ENCODE data around the gene DPT. TPM values are rescaled to one million over a fixed set of nuclear protein-coding genes. Genes with fewer than 3 reads are reported as not detected.
A peak's percentile ranks its signal among the peaks of the same experiment; 100 is the strongest.

DPT gene
- polyA plus RNA-seq, 1 donor (not counting 4 experiments of a cell fraction or from before 2014, with no cell fraction given) = not detected

GRCh38 chr1:168734946-168735345 is 5.9 kb upstream of the DPT start:
- no peaks in the 10 kb centered on the region for H3K79me2 ChIP-seq (ENCODE audit: control insufficient read depth, insufficient read depth, low read length)
- TF ChIP-seq CTCF (optimal IDR thresholded peaks at IDR 0.05 in 1 of 3, IDR thresholded peaks at IDR 0.05 in 1 of 3, conservative IDR thresholded peaks at IDR 0.05 in 1 of 3; ENCODE audit: extremely low read depth in 1 of 3, insufficient read depth in 2 of 3, low read length in 3 of 3) (peak in 1 of 3 experiments; percentile 30), EZH2 (IDR thresholded peaks at IDR 0.05; ENCODE audit: low read length) (no peak)
- H3K4me3 ChIP-seq (ENCODE audit: control insufficient read depth in 2 of 3, extremely low read depth in 1 of 3, insufficient read depth in 2 of 3, low read depth in 1 of 3, low read length in 3 of 3) = no peak overlapping the region
- no peaks in the 10 kb centered on the region for H3K36me3 ChIP-seq (ENCODE audit: control insufficient read depth in 2 of 2, extremely low read depth in 1 of 2, insufficient read depth in 2 of 2, low read length in 2 of 2)
- H3K27me3 ChIP-seq (ENCODE audit: control insufficient read depth, extremely low read depth, insufficient read depth, low read length) = no peaks in the 10 kb centered on the region
- no peak overlapping the region for H2AFZ ChIP-seq (ENCODE audit: control insufficient read depth, low read length)
- no peak overlapping the region for H3K27ac ChIP-seq (ENCODE audit: control insufficient read depth, insufficient read depth, low read length)
- no peak for DNase-seq (ENCODE audit: low read depth, low spot score)
- H3K4me1 ChIP-seq (ENCODE audit: control insufficient read depth, extremely low read depth, insufficient read depth, low read length) = no peaks in the 10 kb centered on the region
- no peaks in the 10 kb centered on the region for H4K20me1 ChIP-seq (ENCODE audit: control insufficient read depth, extremely low read depth, insufficient read depth, low read length)
- H3K9me3 ChIP-seq (ENCODE audit: control insufficient read depth, low read depth, low read length) = no peaks in the 10 kb centered on the region
- no peak for FAIRE-seq
- H3K4me2 ChIP-seq (ENCODE audit: control insufficient read depth, extremely low read depth, insufficient read depth, low read depth, low read length) = no peak overlapping the region
- no peak overlapping the region for H3K9ac ChIP-seq (ENCODE audit: control insufficient read depth, extremely low read depth, insufficient read depth, low read length)
- no peaks in the 10 kb centered on the region for H3K9me1 ChIP-seq (ENCODE audit: control insufficient read depth, extremely low read depth, insufficient read depth, low read length)
- dilution Hi-C loops (cut with MboI; ENCODE audit: extremely low pct_ligation_motif_present, low sequenced_read_pairs) = no loop called here

DNA sequence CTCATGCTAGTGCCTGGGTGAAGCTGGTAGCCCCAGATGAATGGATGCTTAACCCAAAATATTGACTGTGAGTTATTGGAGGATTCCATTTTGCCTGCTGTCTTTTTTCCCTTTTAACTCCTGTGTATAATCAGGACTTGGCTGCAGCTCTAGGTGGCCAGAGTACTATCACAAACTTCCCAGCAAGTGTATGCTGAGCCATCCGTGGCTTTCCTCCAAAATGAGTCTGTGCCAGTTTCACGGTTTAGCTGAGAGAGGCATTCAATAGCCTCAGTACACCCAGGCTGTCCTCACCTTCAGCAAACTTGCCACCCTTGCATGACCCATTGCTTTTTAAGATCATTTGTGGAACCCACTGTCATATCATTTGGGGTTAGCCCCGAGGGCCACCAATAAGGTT is 5.3 kb upstream of the DPT start:
- Histone ChIP-seq H3K79me2 (ENCODE audit: control insufficient read depth, insufficient read depth, low read length) (no peaks in the 10 kb centered on the region), H3K4me3 (ENCODE audit: control insufficient read depth in 2 of 3, extremely low read depth in 1 of 3, insufficient read depth in 2 of 3, low read depth in 1 of 3, low read length in 3 of 3) (no peak overlapping the region), H3K4me1 (ENCODE audit: control insufficient read depth, extremely low read depth, insufficient read depth, low read length) (no peaks in the 10 kb centered on the region), H3K9me1 (ENCODE audit: control insufficient read depth, extremely low read depth, insufficient read depth, low read length) (no peaks in the 10 kb centered on the region), H2AFZ (ENCODE audit: control insufficient read depth, low read length) (no peak overlapping the region), H3K9me3 (ENCODE audit: control insufficient read depth, low read depth, low read length) (no peaks in the 10 kb centered on the region), H3K36me3 (ENCODE audit: control insufficient read depth in 2 of 2, extremely low read depth in 1 of 2, insufficient read depth in 2 of 2, low read length in 2 of 2) (no peaks in the 10 kb centered on the region), H3K9ac (ENCODE audit: control insufficient read depth, extremely low read depth, insufficient read depth, low read length) (no peak overlapping the region), H4K20me1 (ENCODE audit: control insufficient read depth, extremely low read depth, insufficient read depth, low read length) (no peaks in the 10 kb centered on the region), H3K4me2 (ENCODE audit: control insufficient read depth, extremely low read depth, insufficient read depth, low read depth, low read length) (no peak overlapping the region), H3K27me3 (ENCODE audit: control insufficient read depth, extremely low read depth, insufficient read depth, low read length) (no peaks in the 10 kb centered on the region), H3K27ac (ENCODE audit: control insufficient read depth, insufficient read depth, low read length) (no peak overlapping the region)
- no peak for DNase-seq (ENCODE audit: low read depth, low spot score)
- TF ChIP-seq EZH2 (IDR thresholded peaks at IDR 0.05; ENCODE audit: low read length) (no peak), CTCF (optimal IDR thresholded peaks at IDR 0.05 in 1 of 3, IDR thresholded peaks at IDR 0.05 in 1 of 3, conservative IDR thresholded peaks at IDR 0.05 in 1 of 3; ENCODE audit: extremely low read depth in 1 of 3, insufficient read depth in 2 of 3, low read length in 3 of 3) (no peak)
- dilution Hi-C loops (cut with MboI; ENCODE audit: extremely low pct_ligation_motif_present, low sequenced_read_pairs) = no loop called here
- no peak for FAIRE-seq

Data from keratinocyte (primary cell).